Uterus (tissue), 4 donors: ENCODE data around the gene TMEM37. TPM values are rescaled to one million over a fixed set of nuclear protein-coding genes. Genes with fewer than 3 reads are reported as not detected.

Experiments used
- DNase-seq, 2 donors: peaks; one replicate each; pipeline ENCODE4 v3.0.0-alpha.2; 2019 to 2020
- H3K27ac ChIP-seq, 2 donors: fragments of 200-600 bp; sonication (generic); 1 replicate in 1 of 2; 2 replicates in 1 of 2; pipeline ENCODE4 v1.5.1; 2016 to 2018
- H3K27me3 ChIP-seq, 2 donors: fragments of 200-600 bp; sonication (generic); one replicate each; pipeline ENCODE4 v1.5.1; 2018 to 2019; ENCODE audit warnings: control low read depth in 1 of 2
- H3K36me3 ChIP-seq, 2 donors: fragments of 200-600 bp; sonication (generic); one replicate each; pipeline ENCODE4 v1.5.1; 2019; ENCODE audit warnings: control low read depth in 1 of 2
- H3K4me1 ChIP-seq, 2 donors: fragments of 200-600 bp; sonication (generic); one replicate each; pipeline ENCODE4 v1.5.1; 2018 to 2019; ENCODE audit warnings: control low read depth in 1 of 2
- H3K4me3 ChIP-seq, 2 donors: fragments of 200-600 bp; sonication (generic); 1 replicate in 1 of 2; 2 replicates in 1 of 2; pipeline ENCODE4 v1.5.1; 2018 to 2019; ENCODE audit warnings: mild to moderate bottlenecking in 1 of 2
- H3K9me3 ChIP-seq, 2 donors: fragments of 200-600 bp; sonication (generic); one replicate each; pipeline ENCODE4 v1.5.1; 2019; ENCODE audit warnings: control low read depth in 1 of 2
- CTCF ChIP-seq, 4 experiments: fragments of 200-600 bp in 2 of 4; fragments of 450-650 bp in 2 of 4; sonication (generic) in 2 of 4; IDR thresholded peaks; one replicate each; pipeline ENCODE4 v1.5.1; 2016 to 2019; ENCODE audit warnings: antibody characterized with exemption in 4 of 4, mild to moderate bottlenecking in 2 of 4, moderate library complexity in 1 of 4
- POLR2A ChIP-seq, 2 donors: fragments of 450-650 bp; IDR thresholded peaks; one replicate each; pipeline ENCODE4 v1.6.1; 2016; ENCODE audit warnings: antibody characterized with exemption in 2 of 2, mild to moderate bottlenecking in 1 of 2, moderate library complexity in 1 of 2
- intact Hi-C: fragments of 100-400 bp; cut with DNase I; formaldehyde crosslinking; loops from one replicate; pipeline ENCODE4 v1.15.1; 2023; ENCODE audit warnings: low total_unique reads
- total RNA-seq, 4 donors: library from RNA; depleted of rRNA in 3 of 4; stranded (reverse); fragments of >200 nt in 3 of 4; gene quantifications; one replicate each; pipeline versions ENCODE4 v1.1.0 to v1.2.4, GENCODE V29; 2014 to 2023
- donor health status: DM: yes; HTN: yes; CAD: no.

The TMEM37 gene
- total RNA-seq, 4 donors from 2014 or later = 1.2 to 5.4 (median 3.7) TPM; not detected in 1

GRCh38 chr2:119417908-119418307 is 13.7 kb upstream of the TMEM37 start:
- no peak for TF ChIP-seq POLR2A (IDR thresholded peaks at IDR 0.05)
- no peak for TF ChIP-seq CTCF (IDR thresholded peaks at IDR 0.05)
- Histone ChIP-seq H3K4me3 (no peak overlapping the region), H3K9me3 (no peaks in the 10 kb centered on the region), H3K36me3 (no peaks in the 10 kb centered on the region), H3K4me1 (no peaks in the 10 kb centered on the region), H3K27me3 (no peaks in the 10 kb centered on the region), H3K27ac (no peak overlapping the region)
- DNase-seq = no peak
- intact Hi-C loops = no loop called here

DNA sequence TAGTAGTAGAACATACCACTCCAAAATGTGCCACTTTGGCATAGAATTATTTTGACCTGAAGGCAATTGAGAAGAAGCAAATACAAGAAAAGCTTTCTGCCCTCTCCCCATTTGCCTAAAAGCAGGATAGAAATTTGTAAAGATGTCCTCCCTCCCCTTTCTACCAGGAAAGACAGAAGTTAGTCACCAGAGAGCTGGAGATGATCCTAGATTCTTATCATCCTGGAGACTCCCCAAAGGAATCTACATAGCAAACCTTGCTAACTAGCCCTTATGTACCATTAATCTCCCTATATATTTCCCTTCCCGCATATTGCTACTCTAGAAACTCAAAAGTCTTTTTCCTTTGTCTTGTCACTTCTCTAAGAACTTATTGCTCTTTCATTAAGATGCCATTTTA is 12.6 kb upstream of the TMEM37 start:
- intact Hi-C loops = no loop called here
- Histone ChIP-seq H3K4me3 (no peak overlapping the region), H3K27ac (no peak overlapping the region), H3K27me3 (no peaks in the 10 kb centered on the region), H3K36me3 (no peaks in the 10 kb centered on the region), H3K9me3 (no peaks in the 10 kb centered on the region), H3K4me1 (no peaks in the 10 kb centered on the region)
- TF ChIP-seq CTCF (IDR thresholded peaks at IDR 0.05) (no peak), POLR2A (IDR thresholded peaks at IDR 0.05) (no peak)
- DNase-seq = no peak

DNA sequence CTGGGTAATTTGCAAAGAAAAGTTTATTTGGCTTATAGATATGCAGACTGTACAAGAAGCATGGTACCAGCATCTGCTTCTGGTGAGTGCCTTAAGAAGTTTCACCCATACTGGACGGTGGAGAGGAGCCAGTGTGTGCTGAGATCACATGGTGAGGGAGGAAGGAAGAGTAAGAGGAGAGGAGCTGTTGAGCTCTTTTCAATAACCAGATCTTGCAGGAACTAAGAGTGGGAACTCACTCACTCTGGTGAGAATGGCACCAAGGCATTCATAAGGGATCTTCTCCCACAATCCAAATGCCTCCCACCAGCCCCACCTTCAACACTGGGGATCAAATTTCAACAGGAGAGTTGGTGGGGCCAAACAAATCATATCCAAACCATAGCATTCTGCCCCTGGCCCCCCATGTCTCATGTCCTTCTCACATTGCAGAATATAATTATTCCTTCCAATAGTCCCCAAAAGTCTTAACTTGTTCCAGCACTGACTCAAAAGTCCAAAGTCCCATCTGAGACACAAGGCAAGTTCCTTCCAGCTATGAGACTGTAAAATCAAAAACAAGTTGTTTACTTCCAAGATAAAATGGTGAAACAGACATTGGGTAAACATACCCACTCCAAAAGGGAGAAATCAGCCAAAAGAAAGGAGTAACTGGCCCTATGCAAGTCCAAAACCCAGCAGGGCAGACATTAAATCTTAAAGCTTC is 11.7 kb upstream of the TMEM37 start:
- no peaks in the 10 kb centered on the region for H3K36me3 ChIP-seq
- no peak for TF ChIP-seq CTCF (IDR thresholded peaks at IDR 0.05)
- TF ChIP-seq POLR2A (IDR thresholded peaks at IDR 0.05) = no peak
- no peaks in the 10 kb centered on the region for H3K27me3 ChIP-seq
- intact Hi-C loops = no loop called here
- H3K9me3 ChIP-seq = no peaks in the 10 kb centered on the region
- H3K4me1 ChIP-seq = no peaks in the 10 kb centered on the region
- DNase-seq = no peak
- no peak overlapping the region for H3K4me3 ChIP-seq
- H3K27ac ChIP-seq = no peak overlapping the region

GRCh38 chr2:119421304-119421703 is 10.3 kb upstream of the TMEM37 start:
- Histone ChIP-seq H3K27me3 (no peaks in the 10 kb centered on the region), H3K36me3 (no peaks in the 10 kb centered on the region), H3K9me3 (no peaks in the 10 kb centered on the region), H3K27ac (no peak overlapping the region), H3K4me3 (no peak overlapping the region), H3K4me1 (no peaks in the 10 kb centered on the region)
- intact Hi-C loops = no loop called here
- TF ChIP-seq CTCF (IDR thresholded peaks at IDR 0.05) (no peak), POLR2A (IDR thresholded peaks at IDR 0.05) (no peak)
- no peak for DNase-seq

GRCh38 chr2:119421741-119422140 is 9.9 kb upstream of the TMEM37 start:
- no peak overlapping the region for H3K27ac ChIP-seq
- no peaks in the 10 kb centered on the region for H3K9me3 ChIP-seq
- H3K4me1 ChIP-seq = no peaks in the 10 kb centered on the region
- TF ChIP-seq POLR2A (IDR thresholded peaks at IDR 0.05) (no peak), CTCF (IDR thresholded peaks at IDR 0.05) (no peak)
- no peaks in the 10 kb centered on the region for H3K36me3 ChIP-seq
- H3K27me3 ChIP-seq = no peaks in the 10 kb centered on the region
- H3K4me3 ChIP-seq = no peak overlapping the region
- no peak for DNase-seq
- intact Hi-C loops = no loop called here
